K562 (cell line): Measurements from ENCODE around the gene OAT. TPM values are rescaled to one million over a fixed set of nuclear protein-coding genes. Genes with fewer than 3 reads are reported as not detected.

Source experiments
- ATAC-seq: fragments of 200-7000 bp; cut with Tn5 transposase; 3 replicates; pipeline ENCODE4 v1.9.1; 2020; ENCODE audit warnings: moderate library complexity
- BruUV-seq: library from RNA; stranded (reverse); fragments of 400-500 nt; replicated peaks from 2 replicates; lab custom pipeline; 2021; lab: Mats Ljungman, UMichigan
- CTCF ChIA-PET: fragments of 300-600 bp; formaldehyde crosslinking; extraction: SDS; loops from one replicate; lab custom pipeline; 2021; ENCODE audit warnings: low intra/inter-chr PET ratio; lab: Yijun Ruan, JAX
- POLR2A ChIA-PET: fragments of 300-600, 350-650 bp; sonication (Branson Sonifier 250); formaldehyde crosslinking; extraction: SDS; loops from one replicate; lab custom pipeline; 2021; ENCODE audit warnings: antibody characterized with exemption, inconsistent platforms; lab: Yijun Ruan, JAX
- DNase-seq, 4 experiments: peaks; one replicate each; pipeline versions ENCODE4 v3.0.0 to v3.0.0-alpha.2; 2011 to 2018; ENCODE audit warnings: low spot score in 3 of 4, mixed read lengths in 3 of 4; ENCODE audit errors: extremely low read depth in 1 of 4
- FAIRE-seq: peaks from 2 replicates; lab custom pipeline; 2011; peaks lifted over from hg19 to GRCh38; lab: Jason Lieb, UNC
- H2AFZ ChIP-seq: 2 replicates; pipeline ENCODE4 v1.6.0; 2011; ENCODE audit warnings: low read depth, low read length, control low read depth, inconsistent platforms
- H3K27ac ChIP-seq: fragments of 200-600 bp; 3 replicates; pipeline ENCODE4 v1.8.0; 2011; ENCODE audit warnings: low read depth, mild to moderate bottlenecking, control low read depth, inconsistent platforms, low read length, moderate library complexity, mixed read lengths; ENCODE audit errors: extremely low read depth
- H3K27me3 ChIP-seq, 2 experiments: fragments of 300-600 bp in 1 of 2; 2 replicates in 1 of 2; 3 replicates in 1 of 2; pipeline versions ENCODE4 v1.6.0 to v1.8.0; 2011; ENCODE audit warnings: inconsistent platforms in 2 of 2, low read length in 2 of 2, mild to moderate bottlenecking in 1 of 2, mixed read lengths in 1 of 2, moderate library complexity in 1 of 2; ENCODE audit not compliant: control insufficient read depth in 2 of 2, insufficient read depth in 2 of 2
- H3K36me3 ChIP-seq: fragments of 300-600 bp; 3 replicates; pipeline ENCODE4 v1.8.0; 2011; ENCODE audit warnings: mild to moderate bottlenecking, low read length, inconsistent platforms; ENCODE audit not compliant: control insufficient read depth, insufficient read depth
- H3K4me1 ChIP-seq, 2 experiments: fragments of 200-600 bp in 1 of 2; replicated peaks in 1 of 2; 2 replicates in 1 of 2; 3 replicates in 1 of 2; pipeline versions ENCODE4 v1.5.1 to v1.8.0; 2011; ENCODE audit warnings: inconsistent platforms in 2 of 2, low read length in 2 of 2, mild to moderate bottlenecking in 1 of 2, mixed read lengths in 1 of 2, moderate library complexity in 1 of 2; ENCODE audit not compliant: control insufficient read depth in 2 of 2, insufficient read depth in 2 of 2
- H3K4me2 ChIP-seq: 2 replicates; pipeline ENCODE4 v1.6.1; 2011; ENCODE audit warnings: low read length, control low read depth, inconsistent platforms, mixed read lengths; ENCODE audit not compliant: insufficient read depth
- H3K4me3 ChIP-seq: fragments of 200-600 bp; sonication (generic), shearing (Covaris generic); 2 replicates; pipeline ENCODE4 v1.5.1; 2016; ENCODE audit warnings: control low read depth, inconsistent platforms
- H3K79me2 ChIP-seq: fragments of 200-600 bp; 3 replicates; pipeline ENCODE4 v1.8.0; 2011; ENCODE audit warnings: low read length, inconsistent platforms; ENCODE audit not compliant: control insufficient read depth, insufficient read depth
- H3K9ac ChIP-seq, 2 experiments: 2 replicates each; pipeline versions ENCODE4 v1.6.0 to v1.6.1; 2011; ENCODE audit warnings: low read depth in 2 of 2, low read length in 2 of 2, control low read depth in 1 of 2, inconsistent platforms in 1 of 2, mild to moderate bottlenecking in 1 of 2, mixed read lengths in 1 of 2; ENCODE audit not compliant: insufficient read depth in 1 of 2
- H3K9me1 ChIP-seq: one replicate; pipeline ENCODE4 v1.6.0; 2011; ENCODE audit warnings: inconsistent platforms, mild to moderate bottlenecking, low read length, moderate library complexity; ENCODE audit not compliant: control insufficient read depth, insufficient read depth
- H3K9me3 ChIP-seq: replicated peaks from 2 replicates; pipeline ENCODE4 v1.5.1; 2011; ENCODE audit warnings: low read depth, low read length, inconsistent platforms; ENCODE audit not compliant: control insufficient read depth, insufficient read depth
- H4K20me1 ChIP-seq: replicated peaks from 2 replicates; pipeline ENCODE4 v1.6.1; 2011; ENCODE audit warnings: low read length, inconsistent platforms, mixed read lengths; ENCODE audit not compliant: control insufficient read depth, insufficient read depth
- CSDE1 ChIP-seq, 2 experiments: fragments of 450-650 bp; IDR thresholded peaks; 2 replicates each; pipeline ENCODE4 v1.6.1; 2016; ENCODE audit warnings: mild to moderate bottlenecking in 1 of 2
- EZH2 ChIP-seq: IDR thresholded peaks from 2 replicates; pipeline ENCODE4 v1.6.1; 2012; ENCODE audit warnings: low read depth, mild to moderate bottlenecking, inconsistent platforms, low read length, borderline replicate concordance
- PHB ChIP-seq: fragments of 250-450 bp; sonication (Bioruptor Pico); IDR thresholded peaks from 2 replicates; pipeline ENCODE4 v1.5.0; 2021
- POLR3A ChIP-seq: IDR thresholded peaks from 2 replicates; pipeline ENCODE4 v1.6.1; 2011; ENCODE audit warnings: borderline replicate concordance, mild to moderate bottlenecking, moderate library complexity; ENCODE audit not compliant: insufficient read length, insufficient read depth; ENCODE audit errors: extremely low read depth
- TCF3 ChIP-seq: sonication (generic); formaldehyde crosslinking; IDR thresholded peaks from 2 replicates; pipeline ENCODE4 v1.4.0; 2020; ENCODE audit warnings: mild to moderate bottlenecking, missing genetic modification reagents
- WGBS: fragments of 100-300 bp; shearing (Covaris generic); methylation state at CpG from one replicate; pipeline ENCODE4 v1.1.6; 2016; ENCODE audit warnings: low coverage, mixed read lengths; ENCODE audit not compliant: insufficient coverage; ENCODE audit errors: missing lambda C conversion rate; 5-methylcytosine and 5-hydroxymethylcytosine counted together
- in situ Hi-C: fragments of 300-500 bp; cut with MboI; formaldehyde crosslinking; loops from 4 replicates; pipeline ENCODE4 v1.15.0; 2018; ENCODE audit warnings: inconsistent platforms, mixed read lengths
- intact Hi-C: fragments of 100-400 bp; cut with micrococcal nuclease; formaldehyde crosslinking; loops from 2 replicates; pipeline ENCODE4 v1.14.2; 2022
- polyA plus RNA-seq, 8 experiments: library from polyadenylated mRNA; depleted of rRNA in 4 of 8; stranded (reverse) in 5 of 8; unstranded in 3 of 8; fragments of >200 nt; fragmentation: Nextera tagmentation in 2 of 8; fragmentation: Illumina TruSeq in 1 of 8; extraction: Ambion mirVana in 2 of 8; extraction: Trizol in 1 of 8; gene quantifications; 2 replicates each; pipeline versions ENCODE4 v1.2.1 to v1.2.3, GENCODE V29; 2011 to 2014; ENCODE audit warnings: inconsistent platforms in 1 of 8, missing spikeins in 1 of 8
- total RNA-seq, 7 experiments: library from RNA; depleted of rRNA in 6 of 7; stranded (reverse); fragments of >200 nt in 6 of 7; fragmentation: Illumina TruSeq in 2 of 7; extraction: Trizol in 2 of 7; gene quantifications; 2 replicates each; pipeline versions ENCODE4 v1.2.1 to v1.2.3, GENCODE V29; 2011 to 2021; ENCODE audit warnings: low replicate concordance in 1 of 7
- TF ChIP-seq, protein P1 (sequence below): sonication (generic); formaldehyde crosslinking; IDR thresholded peaks from 2 replicates; pipeline ENCODE4 v1.8.1; 2023; ENCODE audit warnings: mild to moderate bottlenecking, missing genetic modification reagents
- TF ChIP-seq, protein P2 (sequence below): fragments of 200-800 bp; sonication (Bioruptor generic); IDR thresholded peaks from 2 replicates; pipeline ENCODE4 v1.6.1; 2016; ENCODE audit warnings: missing genetic modification characterization, missing compliant biosample characterization

The OAT gene
- total and polyA plus RNA-seq, 9 of the 15 experiments (the other 6 are each of a cell fraction or from before 2014, with no cell fraction given) = 100 to 312 (median 163) TPM

DNA sequence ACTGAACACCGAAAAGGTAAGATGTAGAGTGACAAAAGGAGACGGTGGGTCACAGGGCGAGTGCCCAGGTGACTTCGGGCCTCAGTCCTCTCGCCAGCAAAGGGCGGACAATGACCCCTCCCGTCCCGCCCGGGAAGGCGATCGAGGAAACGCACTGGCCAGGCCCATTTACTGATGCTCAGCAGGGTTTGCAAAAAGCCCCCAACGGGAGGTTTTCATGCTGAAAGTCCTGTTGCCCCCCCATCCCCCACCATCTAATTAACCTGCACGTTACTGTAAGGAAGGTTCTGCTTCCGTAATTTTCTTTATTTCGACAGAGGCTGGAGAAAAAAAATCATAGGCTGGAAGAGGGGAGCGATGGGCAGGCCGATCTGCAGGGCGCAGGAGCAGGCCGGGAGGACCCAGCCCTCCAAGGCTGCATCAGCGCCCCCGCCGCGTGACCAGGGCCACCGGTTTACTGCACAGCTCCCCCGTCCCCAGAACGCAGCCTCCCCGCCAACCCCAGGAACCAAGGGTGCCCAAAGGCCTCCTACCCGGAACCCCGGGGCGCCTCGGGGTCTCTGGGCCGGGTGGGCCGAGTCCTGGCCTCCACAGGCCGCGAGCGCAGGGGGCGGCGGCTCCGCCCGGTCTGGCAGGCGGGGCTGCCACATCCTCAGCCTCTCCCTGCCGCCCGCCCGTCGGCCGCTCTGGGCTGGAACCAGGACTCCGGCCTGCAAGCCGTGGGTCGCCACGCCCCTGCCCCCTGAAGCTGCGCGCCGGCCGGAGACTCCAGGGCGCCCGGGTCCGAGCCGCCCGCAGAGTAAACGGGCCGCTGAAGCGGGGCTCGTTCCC lies 613 bp downstream of the OAT start (continued):
- TF ChIP-seq, protein P1, sequence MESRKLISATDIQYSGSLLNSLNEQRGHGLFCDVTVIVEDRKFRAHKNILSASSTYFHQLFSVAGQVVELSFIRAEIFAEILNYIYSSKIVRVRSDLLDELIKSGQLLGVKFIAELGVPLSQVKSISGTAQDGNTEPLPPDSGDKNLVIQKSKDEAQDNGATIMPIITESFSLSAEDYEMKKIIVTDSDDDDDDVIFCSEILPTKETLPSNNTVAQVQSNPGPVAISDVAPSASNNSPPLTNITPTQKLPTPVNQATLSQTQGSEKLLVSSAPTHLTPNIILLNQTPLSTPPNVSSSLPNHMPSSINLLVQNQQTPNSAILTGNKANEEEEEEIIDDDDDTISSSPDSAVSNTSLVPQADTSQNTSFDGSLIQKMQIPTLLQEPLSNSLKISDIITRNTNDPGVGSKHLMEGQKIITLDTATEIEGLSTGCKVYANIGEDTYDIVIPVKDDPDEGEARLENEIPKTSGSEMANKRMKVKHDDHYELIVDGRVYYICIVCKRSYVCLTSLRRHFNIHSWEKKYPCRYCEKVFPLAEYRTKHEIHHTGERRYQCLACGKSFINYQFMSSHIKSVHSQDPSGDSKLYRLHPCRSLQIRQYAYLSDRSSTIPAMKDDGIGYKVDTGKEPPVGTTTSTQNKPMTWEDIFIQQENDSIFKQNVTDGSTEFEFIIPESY (CRISPR knock-in tag) = no peak

DNA sequence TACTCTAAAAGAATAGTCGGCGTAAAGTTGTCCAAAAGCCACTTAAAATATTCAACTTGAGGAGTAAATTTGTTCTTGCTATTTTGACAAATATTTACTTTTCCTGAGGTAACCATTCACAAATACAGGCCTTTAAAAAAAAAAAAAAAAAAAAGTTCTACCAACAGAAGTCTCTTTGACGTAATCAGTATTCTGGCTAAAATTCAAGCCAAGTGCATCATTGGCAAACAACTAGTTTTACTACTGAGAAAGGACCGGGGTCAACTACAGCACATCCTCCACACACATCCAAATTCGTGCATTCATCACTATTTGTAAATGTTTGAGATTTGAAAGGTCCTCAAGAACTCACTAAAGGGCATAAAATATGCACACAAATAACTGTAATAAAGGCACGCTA lies 2.0 kb downstream of the OAT start:
- peaks cover 29% of the 10 kb centered on the region for H3K36me3 ChIP-seq
- H3K79me2 ChIP-seq = peaks cover 70% of the 10 kb centered on the region
- H3K9me1 ChIP-seq = no peaks in the 10 kb centered on the region
- H3K9me3 ChIP-seq = no peaks in the 10 kb centered on the region
- H3K27ac ChIP-seq = no peak overlapping the region
- ChIA-PET POLR2A (interaction anchor here (0.5 to 1.5 kb wide), 4 partner anchors 8 to 94 kb away, joined by 3 to 5 read pairs (median 3); no protein-coding TSS in a partner anchor), CTCF (no interaction called here)
- no peaks in the 10 kb centered on the region for H3K27me3 ChIP-seq
- ATAC-seq = no peak
- no peak for DNase-seq
- H3K4me2 ChIP-seq = peak overlapping the region; percentile 64
- peak overlapping the region; percentile 69; the same call in 1 of the 2 replicates for H3K4me3 ChIP-seq
- peaks cover 28 to 31% of the 10 kb centered on the region in 2 experiments for H3K4me1 ChIP-seq
- H4K20me1 ChIP-seq = peaks cover 14% of the 10 kb centered on the region; the same call in 1 of the 2 replicates
- peak overlapping the region in 1 of 2 experiments; percentile 53; a peak in 2 of 4 replicates for H3K9ac ChIP-seq
- H2AFZ ChIP-seq = no peak overlapping the region
- in situ Hi-C loops = no loop called here
- no TSS peak for BruUV-seq
- FAIRE-seq = no peak
- 34% methylated on average over 6 of the region's 6 CpGs for WGBS
- intact Hi-C loops = loop anchor here (5.0 kb wide), 1 partner anchor 51 kb away; no protein-coding TSS in a partner anchor
- no peak for TF ChIP-seq TCF3 (CRISPR knock-in tag)
- TF ChIP-seq, protein P2, sequence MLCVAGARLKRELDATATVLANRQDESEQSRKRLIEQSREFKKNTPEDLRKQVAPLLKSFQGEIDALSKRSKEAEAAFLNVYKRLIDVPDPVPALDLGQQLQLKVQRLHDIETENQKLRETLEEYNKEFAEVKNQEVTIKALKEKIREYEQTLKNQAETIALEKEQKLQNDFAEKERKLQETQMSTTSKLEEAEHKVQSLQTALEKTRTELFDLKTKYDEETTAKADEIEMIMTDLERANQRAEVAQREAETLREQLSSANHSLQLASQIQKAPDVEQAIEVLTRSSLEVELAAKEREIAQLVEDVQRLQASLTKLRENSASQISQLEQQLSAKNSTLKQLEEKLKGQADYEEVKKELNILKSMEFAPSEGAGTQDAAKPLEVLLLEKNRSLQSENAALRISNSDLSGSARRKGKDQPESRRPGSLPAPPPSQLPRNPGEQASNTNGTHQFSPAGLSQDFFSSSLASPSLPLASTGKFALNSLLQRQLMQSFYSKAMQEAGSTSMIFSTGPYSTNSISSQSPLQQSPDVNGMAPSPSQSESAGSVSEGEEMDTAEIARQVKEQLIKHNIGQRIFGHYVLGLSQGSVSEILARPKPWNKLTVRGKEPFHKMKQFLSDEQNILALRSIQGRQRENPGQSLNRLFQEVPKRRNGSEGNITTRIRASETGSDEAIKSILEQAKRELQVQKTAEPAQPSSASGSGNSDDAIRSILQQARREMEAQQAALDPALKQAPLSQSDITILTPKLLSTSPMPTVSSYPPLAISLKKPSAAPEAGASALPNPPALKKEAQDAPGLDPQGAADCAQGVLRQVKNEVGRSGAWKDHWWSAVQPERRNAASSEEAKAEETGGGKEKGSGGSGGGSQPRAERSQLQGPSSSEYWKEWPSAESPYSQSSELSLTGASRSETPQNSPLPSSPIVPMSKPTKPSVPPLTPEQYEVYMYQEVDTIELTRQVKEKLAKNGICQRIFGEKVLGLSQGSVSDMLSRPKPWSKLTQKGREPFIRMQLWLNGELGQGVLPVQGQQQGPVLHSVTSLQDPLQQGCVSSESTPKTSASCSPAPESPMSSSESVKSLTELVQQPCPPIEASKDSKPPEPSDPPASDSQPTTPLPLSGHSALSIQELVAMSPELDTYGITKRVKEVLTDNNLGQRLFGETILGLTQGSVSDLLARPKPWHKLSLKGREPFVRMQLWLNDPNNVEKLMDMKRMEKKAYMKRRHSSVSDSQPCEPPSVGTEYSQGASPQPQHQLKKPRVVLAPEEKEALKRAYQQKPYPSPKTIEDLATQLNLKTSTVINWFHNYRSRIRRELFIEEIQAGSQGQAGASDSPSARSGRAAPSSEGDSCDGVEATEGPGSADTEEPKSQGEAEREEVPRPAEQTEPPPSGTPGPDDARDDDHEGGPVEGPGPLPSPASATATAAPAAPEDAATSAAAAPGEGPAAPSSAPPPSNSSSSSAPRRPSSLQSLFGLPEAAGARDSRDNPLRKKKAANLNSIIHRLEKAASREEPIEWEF = no peak
- TF ChIP-seq POLR3A = no peak
- TF ChIP-seq CSDE1 (IDR thresholded peaks at IDR 0.05) = no peak
- no peak for TF ChIP-seq PHB (CRISPR knock-in tag)
- TF ChIP-seq EZH2 = no peak
